Immature natural killer cell (primary cell): Measurements from ENCODE around the gene NSMCE1. TPM values are rescaled to one million over a fixed set of nuclear protein-coding genes. Genes with fewer than 3 reads are reported as not detected.

Source experiments
- DNase-seq, 3 donors: peaks; one replicate each; pipeline ENCODE4 v3.0.0; 2022; ENCODE audit warnings: mixed read lengths in 1 of 3
- H3K27ac Mint-ChIP-seq, 6 donors: one replicate each; pipeline ENCODE4 v1.8.0; 2020; ENCODE audit warnings: mixed read lengths in 6 of 6, mild to moderate bottlenecking in 5 of 6, inconsistent platforms in 4 of 6, moderate library complexity in 3 of 6
- H3K27me3 Mint-ChIP-seq, 3 donors: one replicate each; pipeline ENCODE4 v1.8.0; 2020 to 2021; ENCODE audit warnings: low read depth in 3 of 3, mild to moderate bottlenecking in 3 of 3, mixed read lengths in 3 of 3, moderate library complexity in 3 of 3, inconsistent platforms in 1 of 3
- H3K36me3 Mint-ChIP-seq, 3 donors: one replicate each; pipeline ENCODE4 v1.8.0; 2020; ENCODE audit warnings: mixed read lengths in 3 of 3, inconsistent platforms in 2 of 3, mild to moderate bottlenecking in 2 of 3
- H3K4me1 Mint-ChIP-seq, 2 donors: one replicate each; pipeline ENCODE4 v1.8.0; 2020; ENCODE audit warnings: inconsistent platforms in 2 of 2, mild to moderate bottlenecking in 2 of 2, mixed read lengths in 2 of 2, moderate library complexity in 1 of 2
- H3K4me3 Mint-ChIP-seq, 5 donors: one replicate each; pipeline ENCODE4 v1.8.0; 2020; ENCODE audit warnings: mild to moderate bottlenecking in 5 of 5, mixed read lengths in 5 of 5, inconsistent platforms in 3 of 5, moderate library complexity in 3 of 5
- H3K9me3 Mint-ChIP-seq, 6 donors: one replicate each; pipeline ENCODE4 v1.8.0; 2020; ENCODE audit warnings: mild to moderate bottlenecking in 6 of 6, mixed read lengths in 6 of 6, inconsistent platforms in 4 of 6, moderate library complexity in 3 of 6
- polyA plus RNA-seq, 3 donors: library from polyadenylated mRNA; unstranded; fragments of 300-500 nt; fragmentation: Illumina TruSeq; gene quantifications; one replicate each; pipeline ENCODE4 v1.2.3, GENCODE V29; 2021

NSMCE1 gene, protein sequence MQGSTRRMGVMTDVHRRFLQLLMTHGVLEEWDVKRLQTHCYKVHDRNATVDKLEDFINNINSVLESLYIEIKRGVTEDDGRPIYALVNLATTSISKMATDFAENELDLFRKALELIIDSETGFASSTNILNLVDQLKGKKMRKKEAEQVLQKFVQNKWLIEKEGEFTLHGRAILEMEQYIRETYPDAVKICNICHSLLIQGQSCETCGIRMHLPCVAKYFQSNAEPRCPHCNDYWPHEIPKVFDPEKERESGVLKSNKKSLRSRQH
- polyA plus RNA-seq: 100 to 1,000 TPM; 133 to 162 (median 148) TPM

DNA sequence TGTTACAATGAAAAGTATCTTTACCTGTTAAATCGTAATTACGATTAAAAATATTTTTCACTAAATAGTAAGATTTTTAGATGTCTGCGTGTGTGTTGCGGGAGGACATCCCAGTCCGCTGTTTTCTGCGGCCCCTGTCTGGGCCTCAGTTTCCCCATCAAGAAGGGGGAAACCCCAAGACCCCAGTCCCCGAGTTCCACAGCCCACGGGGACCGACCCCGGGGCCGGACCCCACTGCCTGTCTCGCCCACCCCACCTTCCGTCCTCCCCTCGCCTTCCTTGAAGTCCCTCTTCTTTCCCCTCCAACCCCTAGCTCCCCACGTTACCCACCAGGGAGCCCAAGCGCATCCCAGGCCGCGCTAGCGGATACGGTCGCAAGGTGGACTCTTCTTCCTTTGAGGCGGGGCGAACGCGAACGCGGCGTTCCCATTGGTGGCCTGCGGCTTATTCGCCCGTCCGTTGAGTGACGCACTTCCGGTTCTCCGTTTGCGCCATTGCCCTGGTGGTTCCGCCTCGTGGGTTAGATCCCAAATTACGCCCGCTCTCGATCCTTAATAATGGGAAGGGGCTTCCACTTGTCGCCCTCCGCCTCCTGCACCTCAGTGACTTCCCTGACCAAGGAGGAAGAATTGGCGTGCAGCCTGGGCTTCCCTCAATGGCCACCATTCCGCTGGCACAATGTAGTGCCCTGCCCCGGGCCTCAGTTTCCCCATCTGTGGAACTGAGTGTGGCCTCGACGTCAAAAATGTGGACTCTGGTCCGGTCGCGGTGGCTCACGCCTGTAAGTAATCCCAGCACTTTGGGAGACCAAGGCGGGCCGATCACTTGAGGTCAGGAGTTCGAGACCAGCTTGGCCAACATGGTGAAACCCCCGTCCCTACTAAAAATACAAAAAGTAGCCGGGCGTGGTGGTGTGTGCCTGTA lies at the start of gene NSMCE1:
Gene NSMCE1, minus strand, starts transcription at position 397 of the 924 bp plus-strand sequence. CDS start 11,202 bp downstream, outside the sequence.
- H3K27ac Mint-ChIP-seq: peak within 1 kb of the TSS; percentile 96 to 99 (median 99)
- H3K27me3 Mint-ChIP-seq: peaks cover 3 to 5% (median 5%) of the 10 kb centered on the region in 3 donors
- H3K4me1 Mint-ChIP-seq: peaks cover 31 to 50% of the 10 kb centered on the region in 2 donors
- H3K9me3 Mint-ChIP-seq: no peaks in the 10 kb centered on the region
- peak within 1 kb of the TSS; percentile 96 to 99 (median 98) for H3K4me3 Mint-ChIP-seq
- H3K36me3 Mint-ChIP-seq: no peaks in the 10 kb centered on the region
- DNase-seq: peak; percentile 96 to 97 (median 96)

DNA sequence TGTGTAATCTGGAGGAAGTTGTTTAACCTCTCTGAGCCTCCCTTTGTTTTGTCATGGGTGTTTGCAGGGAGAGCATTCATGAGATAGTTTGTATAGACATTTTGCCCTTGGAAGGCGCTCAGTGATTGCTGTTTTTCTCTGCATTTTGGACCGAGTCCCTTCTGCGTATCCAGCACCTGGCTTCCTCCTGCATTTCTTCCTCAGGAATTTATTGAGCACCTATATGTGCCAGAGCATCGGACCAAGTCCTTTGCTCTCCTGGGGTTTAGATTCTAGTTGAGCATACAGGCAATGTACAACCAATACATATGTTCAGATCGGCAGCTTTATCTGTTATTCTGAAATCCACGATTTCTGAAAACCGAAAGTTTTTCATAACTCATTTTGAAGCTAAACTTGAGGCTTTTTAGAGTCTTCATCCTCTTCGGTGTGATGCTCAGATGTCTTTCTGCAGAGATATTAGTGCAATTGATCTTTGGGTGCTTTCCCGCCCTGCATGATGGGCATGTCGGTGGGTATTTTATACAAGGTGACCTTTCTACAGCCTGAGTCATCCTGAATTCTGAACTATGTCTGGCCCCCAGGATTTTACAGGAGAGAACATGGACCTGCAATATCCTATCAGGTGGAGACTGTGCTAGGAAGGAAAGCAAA lies 49.3 kb upstream of the NSMCE1 start:
- no peak for DNase-seq
- Mint-ChIP-seq H3K27me3 (peaks cover 2 to 12% (median 5%) of the 10 kb centered on the region in 3 donors), H3K4me1 (peaks cover 65 to 74% of the 10 kb centered on the region in 2 donors), H3K27ac (peak overlapping the region; percentile 74 to 99 (median 90)), H3K9me3 (no peaks in the 10 kb centered on the region), H3K36me3 (no peaks in the 10 kb centered on the region), H3K4me3 (peak overlapping the region; percentile 49 to 79 (median 55))

GRCh38 chr16:27317320-27317719 lies 48.7 kb upstream of the NSMCE1 start:
- Mint-ChIP-seq H3K9me3 (no peaks in the 10 kb centered on the region), H3K27ac (peak overlapping the region; percentile 73 to 99 (median 88)), H3K4me3 (peak overlapping the region in 1 of 5 donors; percentile 79)

GRCh38 chr16:27316038-27316680 lies 47.6 kb upstream of the NSMCE1 start:
- Mint-ChIP-seq H3K4me3 (peak overlapping the region; percentile 92 to 97 (median 95)), H3K9me3 (no peaks in the 10 kb centered on the region), H3K27ac (peak overlapping the region; percentile 88 to 99 (median 91)), H3K4me1 (peaks cover 54 to 57% of the 10 kb centered on the region in 2 donors), H3K36me3 (no peaks in the 10 kb centered on the region), H3K27me3 (peaks cover 5 to 15% (median 7%) of the 10 kb centered on the region in 3 donors)
- DNase-seq: no peak

More at GRCh38 chr16:27317320-27317719, 48.7 kb upstream of the NSMCE1 start:
- H3K4me1 Mint-ChIP-seq: peaks cover 62 to 68% of the 10 kb centered on the region in 2 donors
- peaks cover 2 to 12% (median 5%) of the 10 kb centered on the region in 3 donors for H3K27me3 Mint-ChIP-seq
- no peaks in the 10 kb centered on the region for H3K36me3 Mint-ChIP-seq
- no peak for DNase-seq

- H3K27ac Mint-ChIP-seq: peak overlapping the region; percentile 88 to 99 (median 91)
- peaks cover 5 to 15% (median 7%) of the 10 kb centered on the region in 3 donors for H3K27me3 Mint-ChIP-seq
- H3K36me3 Mint-ChIP-seq: no peaks in the 10 kb centered on the region
- H3K4me3 Mint-ChIP-seq: peak overlapping the region; percentile 92 to 97 (median 95)
- H3K9me3 Mint-ChIP-seq: no peaks in the 10 kb centered on the region
- peaks cover 54 to 56% of the 10 kb centered on the region in 2 donors for H3K4me1 Mint-ChIP-seq
- DNase-seq: peak in 1 of 3 donors; percentile 24
Observed at GRCh38 chr16:27315333-27316037, 46.9 kb upstream of the NSMCE1 start.

- H3K9me3 Mint-ChIP-seq: no peaks in the 10 kb centered on the region
- peaks cover 52 to 56% of the 10 kb centered on the region in 2 donors for H3K4me1 Mint-ChIP-seq
- peak overlapping the region; percentile 92 to 97 (median 95) for H3K4me3 Mint-ChIP-seq
- peak overlapping the region; percentile 88 to 99 (median 91) for H3K27ac Mint-ChIP-seq
- H3K27me3 Mint-ChIP-seq: peaks cover 5 to 15% (median 7%) of the 10 kb centered on the region in 3 donors
- no peaks in the 10 kb centered on the region for H3K36me3 Mint-ChIP-seq
- no peak for DNase-seq
Observed at GRCh38 chr16:27314986-27315332, 46.4 kb upstream of the NSMCE1 start.

- Mint-ChIP-seq H3K27ac (peak overlapping the region; percentile 90 to 99 (median 97)), H3K27me3 (peaks cover 5 to 15% (median 7%) of the 10 kb centered on the region in 3 donors), H3K9me3 (no peaks in the 10 kb centered on the region), H3K4me3 (peak overlapping the region; percentile 92 to 97 (median 95)), H3K4me1 (peaks cover 50 to 51% of the 10 kb centered on the region in 2 donors), H3K36me3 (no peaks in the 10 kb centered on the region)
- DNase-seq: peak; percentile 61 to 71 (median 65)
Observed at GRCh38 chr16:27314161-27314723, 45.7 kb upstream of the NSMCE1 start.

DNA sequence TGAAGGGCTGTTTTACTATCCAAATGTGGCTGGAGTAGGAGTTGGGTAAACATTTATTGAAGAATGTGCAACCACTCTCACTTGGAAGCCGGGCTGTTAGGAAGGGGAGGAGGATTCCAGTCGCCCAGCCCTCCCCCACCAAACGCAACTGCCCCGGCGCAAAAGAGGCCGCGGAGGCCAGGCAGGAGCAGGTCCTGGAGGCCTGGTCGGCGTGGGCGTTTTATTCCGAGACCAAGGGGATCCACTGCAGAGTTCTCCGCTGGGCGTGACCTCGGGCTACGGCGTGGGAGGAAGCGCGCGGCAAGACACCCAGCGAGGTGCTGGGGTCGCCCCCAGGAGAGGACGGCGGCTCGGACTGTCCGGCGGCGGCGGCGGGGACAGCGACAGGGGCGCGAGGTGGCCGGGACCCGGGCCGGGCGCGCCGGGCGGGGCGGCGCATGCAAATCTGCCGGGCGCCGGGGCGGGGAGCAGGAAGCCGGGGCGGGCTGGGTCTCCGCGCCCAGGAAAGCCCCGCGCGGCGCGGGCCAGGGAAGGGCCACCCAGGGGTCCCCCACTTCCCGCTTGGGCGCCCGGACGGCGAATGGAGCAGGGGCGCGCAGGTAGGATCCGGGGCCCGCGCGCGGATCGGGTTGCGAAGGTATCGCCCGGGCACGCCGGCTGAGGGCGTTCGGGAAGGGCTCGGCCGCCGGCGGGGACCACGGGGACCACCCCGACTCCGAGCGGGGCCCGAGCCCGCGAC lies 45.0 kb upstream of the NSMCE1 start, which contains the start of gene IL4R:
Gene IL4R, plus strand, starts transcription at position 553 of the 739 bp plus-strand sequence. CDS start 26,230 bp downstream, outside the sequence.
- H3K27ac Mint-ChIP-seq: peak within 1 kb of the TSS; percentile 90 to 99 (median 97)
- H3K4me3 Mint-ChIP-seq: peak within 1 kb of the TSS; percentile 92 to 97 (median 95)
- no peaks in the 10 kb centered on the region for H3K9me3 Mint-ChIP-seq
- peak; percentile 68 to 70 (median 69) for DNase-seq
- peaks cover 5 to 15% (median 7%) of the 10 kb centered on the region in 3 donors for H3K27me3 Mint-ChIP-seq
- H3K36me3 Mint-ChIP-seq: no peaks in the 10 kb centered on the region
- peaks cover 43 to 44% of the 10 kb centered on the region in 2 donors for H3K4me1 Mint-ChIP-seq

DNA sequence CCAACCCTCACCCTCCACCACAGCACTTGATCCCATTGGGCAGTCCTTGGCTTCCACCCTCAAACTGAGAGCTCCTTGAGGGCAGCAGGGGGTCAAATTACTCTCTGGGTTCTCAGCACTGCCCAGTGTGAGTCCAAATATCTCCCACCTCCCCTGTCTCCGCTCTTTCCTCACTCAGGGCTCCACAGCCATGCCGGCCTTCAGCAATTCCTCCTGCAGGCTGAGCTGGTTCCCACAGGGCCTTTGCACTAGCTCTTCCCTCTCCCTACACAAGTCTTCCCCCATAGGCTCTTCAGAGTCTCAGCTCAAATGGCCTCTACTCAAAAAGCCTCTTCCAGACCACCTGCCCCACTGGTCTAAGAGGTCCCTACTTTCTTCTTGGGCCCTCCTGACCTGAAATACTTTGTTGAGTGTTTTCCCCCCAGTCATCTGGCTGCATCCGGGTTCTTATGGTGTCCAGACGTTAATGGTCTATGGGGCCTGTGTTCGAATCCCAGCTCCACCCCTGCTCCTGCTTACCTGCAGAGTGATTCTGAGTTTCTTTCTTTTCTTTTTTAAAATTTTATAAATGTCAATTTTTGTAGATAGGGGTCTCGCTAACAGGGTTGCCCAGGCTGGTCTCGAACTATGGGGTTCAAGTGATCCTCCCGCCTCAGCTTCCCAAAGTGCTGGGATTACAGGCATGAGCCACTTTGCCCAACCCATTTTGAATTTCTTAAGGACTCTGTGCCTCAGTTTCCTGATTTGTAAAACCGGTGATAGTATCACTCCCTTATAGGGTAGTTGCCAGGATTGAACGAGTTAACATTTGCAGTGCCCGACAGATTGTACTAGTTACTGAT lies 44.2 kb upstream of the NSMCE1 start:
- H3K4me3 Mint-ChIP-seq: peak overlapping the region; percentile 77 to 87 (median 85)
- H3K27me3 Mint-ChIP-seq: peaks cover 5 to 13% (median 7%) of the 10 kb centered on the region in 3 donors
- no peak for DNase-seq
- H3K9me3 Mint-ChIP-seq: no peaks in the 10 kb centered on the region
- H3K27ac Mint-ChIP-seq: peak overlapping the region; percentile 57 to 98 (median 82)
- H3K36me3 Mint-ChIP-seq: no peaks in the 10 kb centered on the region
- peaks cover 35 to 37% of the 10 kb centered on the region in 2 donors for H3K4me1 Mint-ChIP-seq

DNA sequence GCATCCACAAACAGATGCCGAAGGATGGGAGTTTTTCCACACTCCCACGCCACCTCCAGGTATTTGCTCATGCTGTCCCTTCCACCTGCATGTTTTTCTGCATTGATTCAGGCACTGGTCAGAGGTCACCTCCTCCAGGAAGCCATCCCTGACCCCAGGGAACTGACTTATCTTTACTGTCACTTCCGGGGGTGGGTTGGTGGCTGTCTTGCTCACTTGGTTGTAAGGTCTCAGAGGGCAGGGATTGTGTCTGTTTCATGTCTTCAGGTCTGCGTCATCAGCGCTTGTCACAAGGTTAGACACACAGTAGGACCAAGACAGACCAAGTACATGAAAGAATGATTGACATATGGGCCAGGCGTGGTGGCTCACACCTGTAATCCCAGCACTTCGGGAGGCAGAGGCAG lies 43.3 kb upstream of the NSMCE1 start:
- Mint-ChIP-seq H3K27me3 (peaks cover 5 to 13% (median 7%) of the 10 kb centered on the region in 3 donors), H3K9me3 (no peaks in the 10 kb centered on the region), H3K4me3 (peak overlapping the region; percentile 20 to 69 (median 54)), H3K36me3 (no peaks in the 10 kb centered on the region), H3K27ac (peak overlapping the region in 3 of 6 donors; percentile 7 to 48 (median 40)), H3K4me1 (peaks cover 26 to 28% of the 10 kb centered on the region in 2 donors)
- DNase-seq: no peak

- Mint-ChIP-seq H3K27me3 (peaks cover 5 to 13% (median 7%) of the 10 kb centered on the region in 3 donors), H3K4me3 (peak overlapping the region in 1 of 5 donors; percentile 28), H3K27ac (peak overlapping the region in 1 of 6 donors; percentile 40), H3K9me3 (no peaks in the 10 kb centered on the region), H3K36me3 (no peaks in the 10 kb centered on the region), H3K4me1 (peaks cover 23% of the 10 kb centered on the region in 2 donors)
- no peak for DNase-seq
Observed at GRCh38 chr16:27311448-27311830, 42.9 kb upstream of the NSMCE1 start.
